Natural killer cell (primary cell): ENCODE data around the gene PRKAA1. TPM values are rescaled to one million over a fixed set of nuclear protein-coding genes. Genes with fewer than 3 reads are reported as not detected.

Experiments
- ATAC-seq, 3 donors: fragments of 150-1000 bp in 2 of 3; fragments of 200-7000 bp in 1 of 3; cut with Tn5 transposase; 1 replicate in 1 of 3; 2 replicates in 2 of 3; pipeline ENCODE4 v1.10.0; 2021; ENCODE audit warnings: mild to moderate bottlenecking in 2 of 3, moderate library complexity in 2 of 3
- DNase-seq, 2 donors: peaks; one replicate each; pipeline versions ENCODE4 v3.0.0 to v3.0.0-alpha.2; 2013 to 2021; ENCODE audit warnings: mixed read lengths in 1 of 2
- H3K27ac ChIP-seq: one replicate; pipeline ENCODE4 v1.5.1; 2013; ENCODE audit warnings: mild to moderate bottlenecking, low read length
- H3K27me3 ChIP-seq: one replicate; pipeline ENCODE4 v1.6.1; 2013; ENCODE audit warnings: low read length; ENCODE audit not compliant: control insufficient read depth, insufficient read depth
- H3K36me3 ChIP-seq: one replicate; pipeline ENCODE4 v1.6.1; 2013; ENCODE audit warnings: low read length; ENCODE audit not compliant: control insufficient read depth, insufficient read depth
- H3K4me1 ChIP-seq: one replicate; pipeline ENCODE4 v1.6.1; 2013; ENCODE audit warnings: low read length; ENCODE audit not compliant: control insufficient read depth, insufficient read depth
- H3K4me3 ChIP-seq: one replicate; pipeline ENCODE4 v1.5.1; 2013; ENCODE audit warnings: low read length
- H3K9me3 ChIP-seq: one replicate; pipeline ENCODE4 v1.6.1; 2013; ENCODE audit warnings: low read length; ENCODE audit not compliant: control insufficient read depth, insufficient read depth
- H3K27ac Mint-ChIP-seq, 2 donors: one replicate each; pipeline ENCODE4 v1.8.0; 2022; ENCODE audit warnings: mild to moderate bottlenecking in 2 of 2, mixed read lengths in 2 of 2, moderate library complexity in 1 of 2
- H3K27me3 Mint-ChIP-seq, 2 donors: one replicate each; pipeline ENCODE4 v1.8.0; 2022; ENCODE audit warnings: low read depth in 2 of 2, mixed read lengths in 2 of 2
- H3K36me3 Mint-ChIP-seq: one replicate; pipeline ENCODE4 v1.8.0; 2022; ENCODE audit warnings: mixed read lengths
- H3K4me1 Mint-ChIP-seq, 2 donors: one replicate each; pipeline ENCODE4 v1.8.0; 2022; ENCODE audit warnings: mixed read lengths in 2 of 2
- H3K4me3 Mint-ChIP-seq: one replicate; pipeline ENCODE4 v1.8.0; 2022; ENCODE audit warnings: mild to moderate bottlenecking, moderate library complexity, mixed read lengths
- H3K9me3 Mint-ChIP-seq, 2 donors: one replicate each; pipeline ENCODE4 v1.8.0; 2022; ENCODE audit warnings: mixed read lengths in 2 of 2
- WGBS: methylation state at CpG from one replicate; pipeline ENCODE4 v1.1.7; 2013; ENCODE audit warnings: missing lambda C conversion rate; ENCODE audit not compliant: insufficient coverage; 5-methylcytosine and 5-hydroxymethylcytosine counted together
- intact Hi-C: fragments of 100-400 bp; cut with micrococcal nuclease; formaldehyde crosslinking; loops from one replicate; pipeline ENCODE4 v1.14.2; 2022
- total RNA-seq, 4 donors: library from RNA; stranded (reverse); fragments of 120-200 nt in 1 of 4; gene quantifications; one replicate each; pipeline versions ENCODE4 v1.2.3 to v1.2.4, GENCODE V29; 2013 to 2022
- TF ChIP-seq, protein P1 (sequence below): fragments of 200-600 bp; IDR thresholded peaks from one replicate; pipeline ENCODE4 v1.8.0; 2022; ENCODE audit warnings: antibody characterized with exemption

The PRKAA1 gene
- total RNA-seq, 3 donors from 2014 or later (not counting 1 experiment from before 2014, with no cell fraction given), result 120 to 165 (median 122) TPM

DNA sequence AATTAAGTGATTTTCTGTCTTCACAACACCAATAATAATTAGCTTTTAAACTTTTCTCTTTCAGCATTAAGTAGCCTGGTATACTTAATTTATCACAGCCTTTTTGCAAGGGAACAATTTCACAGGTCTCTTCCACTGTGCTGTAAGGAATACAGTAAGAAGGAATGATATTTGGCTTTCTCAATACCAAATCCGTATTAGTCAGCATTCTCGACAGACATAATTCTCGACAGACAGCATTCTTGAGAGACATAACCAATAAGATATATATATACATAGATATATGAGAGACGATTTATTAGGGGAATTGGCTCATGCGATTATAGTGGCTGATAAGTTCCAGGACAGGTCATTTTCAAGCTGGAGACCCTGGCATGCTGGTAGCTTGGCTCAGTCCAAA is 18.0 kb downstream of the PRKAA1 start:
- intact Hi-C loops, result no loop called here
- H3K9me3 ChIP-seq, result no peaks in the 10 kb centered on the region
- WGBS, result 100% methylated on average over 1 of the region's 5 CpGs
- peaks cover 16% of the 10 kb centered on the region for H3K36me3 ChIP-seq
- H3K36me3 Mint-ChIP-seq, result peaks cover 15% of the 10 kb centered on the region
- no peak overlapping the region for H3K4me3 ChIP-seq
- H3K4me1 ChIP-seq, result no peaks in the 10 kb centered on the region
- H3K9me3 Mint-ChIP-seq, result no peaks in the 10 kb centered on the region
- no peaks in the 10 kb centered on the region for H3K27me3 Mint-ChIP-seq
- DNase-seq (no peak), ATAC-seq (no peak)
- H3K27me3 ChIP-seq, result no peaks in the 10 kb centered on the region
- H3K4me3 Mint-ChIP-seq, result no peak overlapping the region
- TF ChIP-seq, protein P1, sequence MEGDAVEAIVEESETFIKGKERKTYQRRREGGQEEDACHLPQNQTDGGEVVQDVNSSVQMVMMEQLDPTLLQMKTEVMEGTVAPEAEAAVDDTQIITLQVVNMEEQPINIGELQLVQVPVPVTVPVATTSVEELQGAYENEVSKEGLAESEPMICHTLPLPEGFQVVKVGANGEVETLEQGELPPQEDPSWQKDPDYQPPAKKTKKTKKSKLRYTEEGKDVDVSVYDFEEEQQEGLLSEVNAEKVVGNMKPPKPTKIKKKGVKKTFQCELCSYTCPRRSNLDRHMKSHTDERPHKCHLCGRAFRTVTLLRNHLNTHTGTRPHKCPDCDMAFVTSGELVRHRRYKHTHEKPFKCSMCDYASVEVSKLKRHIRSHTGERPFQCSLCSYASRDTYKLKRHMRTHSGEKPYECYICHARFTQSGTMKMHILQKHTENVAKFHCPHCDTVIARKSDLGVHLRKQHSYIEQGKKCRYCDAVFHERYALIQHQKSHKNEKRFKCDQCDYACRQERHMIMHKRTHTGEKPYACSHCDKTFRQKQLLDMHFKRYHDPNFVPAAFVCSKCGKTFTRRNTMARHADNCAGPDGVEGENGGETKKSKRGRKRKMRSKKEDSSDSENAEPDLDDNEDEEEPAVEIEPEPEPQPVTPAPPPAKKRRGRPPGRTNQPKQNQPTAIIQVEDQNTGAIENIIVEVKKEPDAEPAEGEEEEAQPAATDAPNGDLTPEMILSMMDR, result no peak
- H3K4me1 Mint-ChIP-seq, result peaks cover 63 to 64% of the 10 kb centered on the region in 2 donors
- H3K27ac Mint-ChIP-seq, result no peak overlapping the region
- H3K27ac ChIP-seq, result no peak overlapping the region

DNA sequence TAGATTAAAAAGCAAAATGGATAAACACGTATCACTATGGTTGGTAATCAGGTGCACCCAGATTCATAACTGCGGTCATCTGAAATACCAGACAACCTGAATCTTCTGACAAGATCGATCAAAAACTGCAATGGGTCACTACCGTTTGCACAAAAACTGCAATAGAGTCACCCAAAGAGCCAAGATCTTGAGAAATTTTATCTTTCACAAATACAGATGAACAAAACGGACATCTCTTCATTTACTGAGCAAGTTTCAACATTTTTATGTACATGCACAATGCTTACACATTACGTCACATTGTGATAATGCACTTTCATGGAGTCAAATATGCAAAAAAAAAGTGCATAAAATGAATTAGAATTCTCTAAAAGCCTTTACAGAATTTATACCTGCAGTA is 18.6 kb downstream of the PRKAA1 start:
- no peaks in the 10 kb centered on the region for H3K27me3 ChIP-seq
- no peaks in the 10 kb centered on the region for H3K9me3 Mint-ChIP-seq
- intact Hi-C loops, result no loop called here
- H3K4me3 ChIP-seq, result no peak overlapping the region
- no peak overlapping the region for H3K4me3 Mint-ChIP-seq
- DNase-seq, result no peak
- peaks cover 23% of the 10 kb centered on the region for H3K36me3 ChIP-seq
- H3K27me3 Mint-ChIP-seq, result no peaks in the 10 kb centered on the region
- ATAC-seq, result no peak
- 97% methylated on average over 5 of the region's 6 CpGs for WGBS
- TF ChIP-seq, protein P1, result no peak
- peaks cover 61% of the 10 kb centered on the region in 2 donors for H3K4me1 Mint-ChIP-seq
- H3K9me3 ChIP-seq, result no peaks in the 10 kb centered on the region
- peaks cover 15% of the 10 kb centered on the region for H3K36me3 Mint-ChIP-seq
- H3K27ac ChIP-seq, result no peak overlapping the region
- no peak overlapping the region for H3K27ac Mint-ChIP-seq
- H3K4me1 ChIP-seq, result no peaks in the 10 kb centered on the region

DNA sequence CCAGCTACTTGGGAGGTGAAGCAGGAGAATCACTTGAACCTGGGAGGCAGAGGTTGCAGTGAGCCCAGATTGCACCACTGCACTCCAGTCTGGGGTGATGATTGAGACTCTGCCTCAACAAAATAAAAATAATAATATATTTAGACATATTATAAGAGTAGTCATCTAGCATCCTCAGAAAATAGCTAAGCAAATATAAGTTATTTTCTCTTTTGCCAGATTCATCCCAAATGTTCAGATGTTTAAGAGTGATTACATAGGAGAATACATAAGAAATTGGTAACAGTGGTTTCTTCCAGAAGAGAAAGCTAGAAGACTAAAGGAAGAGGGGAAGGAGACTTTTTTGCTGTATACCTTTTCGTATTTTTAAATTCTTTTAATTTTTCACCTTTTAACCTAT is 20.0 kb downstream of the PRKAA1 start:
- Mint-ChIP-seq H3K27ac (no peak overlapping the region), H3K27me3 (no peaks in the 10 kb centered on the region), H3K9me3 (no peaks in the 10 kb centered on the region), H3K36me3 (peaks cover 15% of the 10 kb centered on the region), H3K4me1 (peaks cover 50 to 51% of the 10 kb centered on the region in 2 donors), H3K4me3 (no peak overlapping the region)
- Histone ChIP-seq H3K27ac (no peak overlapping the region), H3K36me3 (peaks cover 36% of the 10 kb centered on the region), H3K4me1 (no peaks in the 10 kb centered on the region), H3K4me3 (no peak overlapping the region), H3K9me3 (no peaks in the 10 kb centered on the region), H3K27me3 (no peaks in the 10 kb centered on the region)
- TF ChIP-seq, protein P1, result no peak
- DNase-seq, result no peak
- intact Hi-C loops, result no loop called here
- WGBS, result no CpG with 5 or more reads among the region's 1 CpG
- no peak for ATAC-seq

DNA sequence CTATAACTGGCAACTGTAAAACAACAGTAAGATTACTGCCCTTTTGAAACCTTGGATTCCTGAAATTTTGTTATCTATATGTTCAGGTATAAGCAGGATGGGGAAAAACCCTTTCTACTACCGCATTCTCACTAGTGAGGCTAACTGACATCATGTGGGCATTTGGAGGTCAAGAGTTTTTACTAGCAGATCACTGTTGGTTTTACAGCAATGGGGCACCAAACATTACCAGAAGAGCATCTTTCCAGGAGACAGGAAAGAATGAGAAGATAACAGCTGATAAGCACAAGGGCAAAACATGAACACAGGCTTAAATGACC is 21.6 kb downstream of the PRKAA1 start:
- 100% methylated on average over 1 of the region's 1 CpG for WGBS
- intact Hi-C loops, result no loop called here
- Histone ChIP-seq H3K27me3 (no peaks in the 10 kb centered on the region), H3K36me3 (peaks cover 41% of the 10 kb centered on the region), H3K4me3 (no peak overlapping the region), H3K4me1 (no peaks in the 10 kb centered on the region), H3K27ac (no peak overlapping the region), H3K9me3 (no peaks in the 10 kb centered on the region)
- DNase-seq (no peak), ATAC-seq (no peak)
- TF ChIP-seq, protein P1, result no peak
- no peaks in the 10 kb centered on the region for H3K9me3 Mint-ChIP-seq
- peaks cover 38 to 39% of the 10 kb centered on the region in 2 donors for H3K4me1 Mint-ChIP-seq
- peaks cover 15% of the 10 kb centered on the region for H3K36me3 Mint-ChIP-seq
- H3K27ac Mint-ChIP-seq, result peak overlapping the region in 1 of 2 donors; percentile 19
- no peak overlapping the region for H3K4me3 Mint-ChIP-seq
- H3K27me3 Mint-ChIP-seq, result no peaks in the 10 kb centered on the region
